NT2/D1 (cell line): ENCODE results near the gene SEC22A.

Experiments
- SUZ12 ChIP-seq: IDR thresholded peaks from 2 replicates; pipeline ENCODE4 v1.6.1; 2011; ENCODE audit not compliant: insufficient read length, insufficient read depth; ENCODE audit errors: extremely low read depth
- ZNF274 ChIP-seq: IDR thresholded peaks from 2 replicates; pipeline ENCODE4 v1.6.1; 2011; ENCODE audit warnings: mild to moderate bottlenecking, low read depth, low read length

DNA sequence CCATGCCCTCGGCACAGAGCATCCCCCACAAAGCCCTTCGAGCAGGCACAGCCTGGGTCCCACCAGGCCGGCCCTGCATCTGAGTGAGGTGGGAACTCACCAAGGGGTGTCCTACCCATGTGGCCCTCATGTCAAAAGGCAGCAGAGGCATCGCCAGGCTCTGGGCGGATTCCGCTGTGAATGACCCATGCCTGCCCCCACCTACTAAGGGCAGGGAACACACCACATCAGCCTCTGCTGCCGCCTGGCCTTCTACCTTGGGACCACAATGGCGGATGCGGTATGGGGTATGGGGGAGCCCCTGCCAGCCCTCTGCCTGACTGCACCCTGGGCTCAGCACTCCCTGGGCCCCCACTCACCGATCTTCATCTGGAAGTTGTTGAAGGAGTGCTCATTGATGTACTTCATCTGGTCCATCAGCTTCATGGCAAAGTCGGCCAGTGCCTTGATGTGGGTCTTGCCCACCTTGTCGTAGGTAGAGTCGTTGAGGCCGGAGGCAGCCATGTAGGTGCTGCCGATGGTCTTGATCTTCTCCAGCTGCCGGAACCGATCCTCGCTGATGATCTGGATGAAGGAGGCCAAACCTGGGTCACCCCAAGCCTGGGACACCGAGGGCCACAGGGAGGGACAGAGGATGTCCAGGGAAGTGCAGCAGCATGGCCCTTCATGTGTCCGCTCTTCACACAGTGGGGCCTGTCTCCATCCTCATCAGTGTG, 87.8 kb downstream of the SEC22A start:
- no peak for TF ChIP-seq ZNF274
- no peak for TF ChIP-seq SUZ12
